ENCODE data around the gene TMEM190.

Gene TMEM190

GRCh38 chr19:55362990-55363716 is 13.5 kb upstream of the TMEM190 start, which contains the start of gene GARIN5B:
TSS of gene GARIN5B (minus strand) at chr19:55363260. CDS start at chr19:55363066, 194 bp downstream.
- no peak for TF ChIP-seq TAF1 (IDR thresholded peaks at IDR 0.05; ENCODE audit: low read depth)
- TF ChIP-seq RAD21 (IDR thresholded peaks at IDR 0.05; ENCODE audit: low read depth) = no peak
- TF ChIP-seq YY1 (IDR thresholded peaks at IDR 0.05; ENCODE audit: low read depth) = no peak
- no peak for TF ChIP-seq CEBPB (IDR thresholded peaks at IDR 0.05)
- no peak for TF ChIP-seq EP300 (IDR thresholded peaks at IDR 0.05; ENCODE audit: borderline replicate concordance)
- no peak for TF ChIP-seq CREB1 (IDR thresholded peaks at IDR 0.05; ENCODE audit: low read depth)
- TF ChIP-seq NFIC (IDR thresholded peaks at IDR 0.05) = no peak
- TF ChIP-seq EGR1 (IDR thresholded peaks at IDR 0.05) = no peak
- TF ChIP-seq REST (IDR thresholded peaks at IDR 0.05; ENCODE audit: low read depth) = no peak
- TF ChIP-seq FOXM1 (IDR thresholded peaks at IDR 0.05; ENCODE audit: borderline replicate concordance, low read depth) = no peak
- no peak for TF ChIP-seq MAX (IDR thresholded peaks at IDR 0.05)
- no peak for TF ChIP-seq TCF12 (IDR thresholded peaks at IDR 0.05; ENCODE audit: low read depth)
- no peak for TF ChIP-seq ZBTB7A (IDR thresholded peaks at IDR 0.05; ENCODE audit: low read depth)
- no peak for TF ChIP-seq TEAD4 (IDR thresholded peaks at IDR 0.05)
- no peak for TF ChIP-seq USF1 (IDR thresholded peaks at IDR 0.05)

GRCh38 chr19:55365245-55365644 is 11.4 kb upstream of the TMEM190 start:
- TF ChIP-seq CREB1 (IDR thresholded peaks at IDR 0.05; ENCODE audit: low read depth) (no peak), ZBTB7A (IDR thresholded peaks at IDR 0.05; ENCODE audit: low read depth) (no peak), USF1 (IDR thresholded peaks at IDR 0.05) (no peak), TAF1 (IDR thresholded peaks at IDR 0.05; ENCODE audit: low read depth) (no peak), TCF12 (IDR thresholded peaks at IDR 0.05; ENCODE audit: low read depth) (no peak), EGR1 (IDR thresholded peaks at IDR 0.05) (no peak), RAD21 (IDR thresholded peaks at IDR 0.05; ENCODE audit: low read depth) (no peak), TEAD4 (IDR thresholded peaks at IDR 0.05) (no peak)

- TF ChIP-seq RAD21 (IDR thresholded peaks at IDR 0.05; ENCODE audit: low read depth) (no peak), EP300 (IDR thresholded peaks at IDR 0.05; ENCODE audit: borderline replicate concordance) (no peak), ZBTB7A (IDR thresholded peaks at IDR 0.05; ENCODE audit: low read depth) (no peak), REST (IDR thresholded peaks at IDR 0.05; ENCODE audit: low read depth) (no peak), YY1 (IDR thresholded peaks at IDR 0.05; ENCODE audit: low read depth) (no peak), CEBPB (IDR thresholded peaks at IDR 0.05) (no peak), USF1 (IDR thresholded peaks at IDR 0.05) (no peak)
Measured at GRCh38 chr19:55365964-55366363, 10.7 kb upstream of the TMEM190 start.

- TF ChIP-seq MAX (IDR thresholded peaks at IDR 0.05) = no peak
- TF ChIP-seq FOXM1 (IDR thresholded peaks at IDR 0.05; ENCODE audit: borderline replicate concordance, low read depth) = no peak
- TF ChIP-seq EP300 (IDR thresholded peaks at IDR 0.05; ENCODE audit: borderline replicate concordance) = no peak
- no peak for TF ChIP-seq CEBPB (IDR thresholded peaks at IDR 0.05)
- TF ChIP-seq TEAD4 (IDR thresholded peaks at IDR 0.05) = no peak
Measured at GRCh38 chr19:55366790-55367189, 9.8 kb upstream of the TMEM190 start.

- no peak for TF ChIP-seq YY1 (IDR thresholded peaks at IDR 0.05; ENCODE audit: low read depth)
- no peak for TF ChIP-seq REST (IDR thresholded peaks at IDR 0.05; ENCODE audit: low read depth)
- no peak for TF ChIP-seq ZBTB7A (IDR thresholded peaks at IDR 0.05; ENCODE audit: low read depth)
- TF ChIP-seq EGR1 (IDR thresholded peaks at IDR 0.05) = no peak
- no peak for TF ChIP-seq EP300 (IDR thresholded peaks at IDR 0.05; ENCODE audit: borderline replicate concordance)
- TF ChIP-seq FOXM1 (IDR thresholded peaks at IDR 0.05; ENCODE audit: borderline replicate concordance, low read depth) = no peak
- no peak for TF ChIP-seq USF1 (IDR thresholded peaks at IDR 0.05)
- no peak for TF ChIP-seq TAF1 (IDR thresholded peaks at IDR 0.05; ENCODE audit: low read depth)
- no peak for TF ChIP-seq CREB1 (IDR thresholded peaks at IDR 0.05; ENCODE audit: low read depth)
- TF ChIP-seq NFIC (IDR thresholded peaks at IDR 0.05) = no peak
- TF ChIP-seq MAX (IDR thresholded peaks at IDR 0.05) = no peak
- no peak for TF ChIP-seq CEBPB (IDR thresholded peaks at IDR 0.05)
- no peak for TF ChIP-seq TCF12 (IDR thresholded peaks at IDR 0.05; ENCODE audit: low read depth)
- TF ChIP-seq TEAD4 (IDR thresholded peaks at IDR 0.05) = no peak
- no peak for TF ChIP-seq RAD21 (IDR thresholded peaks at IDR 0.05; ENCODE audit: low read depth)
Measured at GRCh38 chr19:55368106-55368505, 8.5 kb upstream of the TMEM190 start.

Measured in Ishikawa (cell line).